ENCODE measurements around the gene FNDC3B.

The FNDC3B gene

DNA sequence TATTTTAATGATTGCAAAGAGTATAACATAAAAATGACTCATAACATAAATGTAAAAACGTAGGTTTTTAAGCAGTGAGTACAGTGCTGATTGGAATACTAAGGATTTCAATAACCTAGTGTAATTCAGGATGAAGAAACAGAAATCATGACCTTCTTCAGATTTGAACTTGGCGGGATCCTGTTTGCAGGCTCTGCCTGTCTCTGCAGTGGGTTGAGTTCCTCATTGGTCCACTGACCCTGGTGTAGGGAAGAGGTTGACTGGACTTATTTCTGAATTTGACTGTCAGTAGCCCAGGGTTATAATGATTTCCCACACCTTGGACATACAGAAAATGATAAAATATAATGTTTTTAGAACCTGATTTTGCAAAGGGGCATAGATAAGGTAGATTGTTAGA is 171.7 kb downstream of the FNDC3B start:
- peaks cover 4% of the 10 kb centered on the region; the same call in 1 of the 2 replicates for H3K4me1 ChIP-seq (ENCODE audit: control insufficient read depth, insufficient read depth, low read length)

DNA sequence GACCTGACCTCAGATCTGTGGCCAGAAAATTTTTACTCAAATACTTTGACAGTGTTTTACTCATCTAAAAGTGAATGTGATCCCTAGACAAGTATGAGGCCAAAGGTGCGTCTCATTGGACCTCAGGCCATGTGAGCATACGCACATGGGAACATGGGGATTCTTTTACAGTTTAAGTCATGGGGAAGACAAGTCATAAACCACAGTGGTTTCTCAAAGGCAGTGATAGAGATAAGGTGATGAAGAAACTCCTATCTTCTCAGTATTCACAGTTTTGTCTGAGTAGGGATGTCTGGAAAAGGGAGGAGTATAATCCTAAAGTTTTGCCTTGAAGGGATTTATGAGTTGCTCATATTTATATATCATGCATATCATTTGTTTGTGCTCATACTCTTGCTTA is 173.8 kb downstream of the FNDC3B start:
- peaks cover 6% of the 10 kb centered on the region; the same call in 1 of the 2 replicates for H3K4me1 ChIP-seq (ENCODE audit: control insufficient read depth, insufficient read depth, low read length)
- CTCF ChIA-PET: no interaction called here
- H3K9me3 ChIP-seq (ENCODE audit: control insufficient read depth, insufficient read depth, low read depth, low read length): no peaks in the 10 kb centered on the region
- TF ChIP-seq MZF1 (tag by site-specific recombination; IDR thresholded peaks at IDR 0.05; ENCODE audit: borderline replicate concordance) (peak; percentile 84), ZNF530 (tag by site-specific recombination; IDR thresholded peaks at IDR 0.05; ENCODE audit: low read depth) (no peak), ZNF600 (tag by site-specific recombination; IDR thresholded peaks at IDR 0.05) (no peak)
- POLR2A ChIA-PET: no interaction called here
- H3K36me3 ChIP-seq (ENCODE audit: control insufficient read depth in 2 of 2, insufficient read depth in 1 of 2, low read length in 2 of 2): no peaks in the 10 kb centered on the region
- no peak overlapping the region for H3K27ac ChIP-seq (ENCODE audit: extremely low read depth, low read depth, low read length)
- no peak overlapping the region for H3K4me3 ChIP-seq (ENCODE audit: low read depth, low read length)

More for the DNA sequence above, 171.7 kb downstream of the FNDC3B start:
- ChIA-PET POLR2A (no interaction called here), CTCF (no interaction called here)
- Histone ChIP-seq H3K36me3 (ENCODE audit: control insufficient read depth in 2 of 2, insufficient read depth in 1 of 2, low read length in 2 of 2) (no peaks in the 10 kb centered on the region), H3K4me3 (ENCODE audit: low read depth, low read length) (no peak overlapping the region), H3K27ac (ENCODE audit: extremely low read depth, low read depth, low read length) (no peak overlapping the region), H3K9me3 (ENCODE audit: control insufficient read depth, insufficient read depth, low read depth, low read length) (no peaks in the 10 kb centered on the region)
- TF ChIP-seq, protein P1, sequence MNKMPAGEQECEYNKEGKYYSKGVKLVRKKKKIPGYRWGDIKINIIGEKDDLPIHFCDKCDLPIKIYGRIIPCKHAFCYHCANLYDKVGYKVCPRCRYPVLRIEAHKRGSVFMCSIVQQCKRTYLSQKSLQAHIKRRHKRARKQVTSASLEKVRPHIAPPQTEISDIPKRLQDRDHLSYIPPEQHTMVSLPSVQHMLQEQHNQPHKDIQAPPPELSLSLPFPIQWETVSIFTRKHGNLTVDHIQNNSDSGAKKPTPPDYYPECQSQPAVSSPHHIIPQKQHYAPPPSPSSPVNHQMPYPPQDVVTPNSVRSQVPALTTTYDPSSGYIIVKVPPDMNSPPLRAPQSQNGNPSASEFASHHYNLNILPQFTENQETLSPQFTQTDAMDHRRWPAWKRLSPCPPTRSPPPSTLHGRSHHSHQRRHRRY (tag by site-specific recombination; IDR thresholded peaks at IDR 0.05): no peak
- TF ChIP-seq ZNF585B (tag by site-specific recombination; IDR thresholded peaks at IDR 0.05): no peak
- TF ChIP-seq, protein P2, sequence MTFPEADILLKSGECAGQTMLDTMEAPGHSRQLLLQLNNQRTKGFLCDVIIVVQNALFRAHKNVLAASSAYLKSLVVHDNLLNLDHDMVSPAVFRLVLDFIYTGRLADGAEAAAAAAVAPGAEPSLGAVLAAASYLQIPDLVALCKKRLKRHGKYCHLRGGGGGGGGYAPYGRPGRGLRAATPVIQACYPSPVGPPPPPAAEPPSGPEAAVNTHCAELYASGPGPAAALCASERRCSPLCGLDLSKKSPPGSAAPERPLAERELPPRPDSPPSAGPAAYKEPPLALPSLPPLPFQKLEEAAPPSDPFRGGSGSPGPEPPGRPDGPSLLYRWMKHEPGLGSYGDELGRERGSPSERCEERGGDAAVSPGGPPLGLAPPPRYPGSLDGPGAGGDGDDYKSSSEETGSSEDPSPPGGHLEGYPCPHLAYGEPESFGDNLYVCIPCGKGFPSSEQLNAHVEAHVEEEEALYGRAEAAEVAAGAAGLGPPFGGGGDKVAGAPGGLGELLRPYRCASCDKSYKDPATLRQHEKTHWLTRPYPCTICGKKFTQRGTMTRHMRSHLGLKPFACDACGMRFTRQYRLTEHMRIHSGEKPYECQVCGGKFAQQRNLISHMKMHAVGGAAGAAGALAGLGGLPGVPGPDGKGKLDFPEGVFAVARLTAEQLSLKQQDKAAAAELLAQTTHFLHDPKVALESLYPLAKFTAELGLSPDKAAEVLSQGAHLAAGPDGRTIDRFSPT (tag by site-specific recombination; IDR thresholded peaks at IDR 0.05): no peak
- TF ChIP-seq ZNF324 (tag by site-specific recombination; IDR thresholded peaks at IDR 0.05): no peak

DNA sequence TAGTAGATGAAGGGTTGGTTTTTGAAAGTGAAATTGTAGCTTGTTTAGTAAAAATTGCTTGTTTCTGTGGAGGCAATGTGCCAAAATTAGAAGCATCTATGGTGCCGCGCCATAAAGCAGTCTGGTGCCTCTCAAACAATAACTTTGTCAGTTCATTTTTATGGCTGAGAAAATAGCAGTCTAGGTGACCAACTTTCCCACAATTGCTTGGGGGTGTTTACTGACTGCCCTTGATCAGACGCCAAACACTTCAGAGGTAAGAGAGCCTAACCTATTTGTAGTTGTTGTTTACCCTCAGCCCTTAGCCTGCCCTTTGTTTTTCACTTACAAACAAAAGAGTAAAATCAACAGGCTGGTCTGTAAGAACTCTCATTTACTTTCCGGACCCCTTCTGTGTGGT is 174.5 kb downstream of the FNDC3B start:
- Histone ChIP-seq H3K36me3 (ENCODE audit: control insufficient read depth in 2 of 2, insufficient read depth in 1 of 2, low read length in 2 of 2) (no peaks in the 10 kb centered on the region), H3K27ac (ENCODE audit: extremely low read depth, low read depth, low read length) (no peak overlapping the region), H3K4me3 (ENCODE audit: low read depth, low read length) (no peak overlapping the region), H3K9me3 (ENCODE audit: control insufficient read depth, insufficient read depth, low read depth, low read length) (no peaks in the 10 kb centered on the region), H3K4me1 (ENCODE audit: control insufficient read depth, insufficient read depth, low read length) (peaks cover 10% of the 10 kb centered on the region; the same call in 1 of the 2 replicates)
- ChIA-PET POLR2A (no interaction called here), CTCF (no interaction called here)
- TF ChIP-seq ZNF155 (tag by site-specific recombination; IDR thresholded peaks at IDR 0.05) (no peak), ZNF843 (tag by site-specific recombination; IDR thresholded peaks at IDR 0.05) (peak; percentile 37; the same call in 1 of the 2 replicates), TCF7L2 (IDR thresholded peaks at IDR 0.05; ENCODE audit: borderline replicate concordance, low read depth, low read length) (peak; percentile 33; the same call in 1 of the 2 replicates), ZBTB8A (tag by site-specific recombination; IDR thresholded peaks at IDR 0.05) (0 out of 2 replicates have a peak, but pooled peaks have one; percentile 17), ZNF610 (tag by site-specific recombination; IDR thresholded peaks at IDR 0.05; ENCODE audit: borderline replicate concordance) (0 out of 2 replicates have a peak, but pooled peaks have one; percentile 33)
- TF ChIP-seq, protein P3, sequence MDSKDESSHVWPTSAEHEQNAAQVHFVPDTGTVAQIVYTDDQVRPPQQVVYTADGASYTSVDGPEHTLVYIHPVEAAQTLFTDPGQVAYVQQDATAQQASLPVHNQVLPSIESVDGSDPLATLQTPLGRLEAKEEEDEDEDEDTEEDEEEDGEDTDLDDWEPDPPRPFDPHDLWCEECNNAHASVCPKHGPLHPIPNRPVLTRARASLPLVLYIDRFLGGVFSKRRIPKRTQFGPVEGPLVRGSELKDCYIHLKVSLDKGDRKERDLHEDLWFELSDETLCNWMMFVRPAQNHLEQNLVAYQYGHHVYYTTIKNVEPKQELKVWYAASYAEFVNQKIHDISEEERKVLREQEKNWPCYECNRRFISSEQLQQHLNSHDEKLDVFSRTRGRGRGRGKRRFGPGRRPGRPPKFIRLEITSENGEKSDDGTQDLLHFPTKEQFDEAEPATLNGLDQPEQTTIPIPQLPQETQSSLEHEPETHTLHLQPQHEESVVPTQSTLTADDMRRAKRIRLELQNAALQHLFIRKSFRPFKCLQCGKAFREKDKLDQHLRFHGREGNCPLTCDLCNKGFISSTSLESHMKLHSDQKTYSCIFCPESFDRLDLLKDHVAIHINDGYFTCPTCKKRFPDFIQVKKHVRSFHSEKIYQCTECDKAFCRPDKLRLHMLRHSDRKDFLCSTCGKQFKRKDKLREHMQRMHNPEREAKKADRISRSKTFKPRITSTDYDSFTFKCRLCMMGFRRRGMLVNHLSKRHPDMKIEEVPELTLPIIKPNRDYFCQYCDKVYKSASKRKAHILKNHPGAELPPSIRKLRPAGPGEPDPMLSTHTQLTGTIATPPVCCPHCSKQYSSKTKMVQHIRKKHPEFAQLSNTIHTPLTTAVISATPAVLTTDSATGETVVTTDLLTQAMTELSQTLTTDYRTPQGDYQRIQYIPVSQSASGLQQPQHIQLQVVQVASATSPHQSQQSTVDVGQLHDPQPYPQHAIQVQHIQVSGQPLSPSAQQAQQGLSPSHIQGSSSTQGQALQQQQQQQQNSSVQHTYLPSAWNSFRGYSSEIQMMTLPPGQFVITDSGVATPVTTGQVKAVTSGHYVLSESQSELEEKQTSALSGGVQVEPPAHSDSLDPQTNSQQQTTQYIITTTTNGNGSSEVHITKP (tag by site-specific recombination; IDR thresholded peaks at IDR 0.05): peak; percentile 71
- TF ChIP-seq, protein P4, sequence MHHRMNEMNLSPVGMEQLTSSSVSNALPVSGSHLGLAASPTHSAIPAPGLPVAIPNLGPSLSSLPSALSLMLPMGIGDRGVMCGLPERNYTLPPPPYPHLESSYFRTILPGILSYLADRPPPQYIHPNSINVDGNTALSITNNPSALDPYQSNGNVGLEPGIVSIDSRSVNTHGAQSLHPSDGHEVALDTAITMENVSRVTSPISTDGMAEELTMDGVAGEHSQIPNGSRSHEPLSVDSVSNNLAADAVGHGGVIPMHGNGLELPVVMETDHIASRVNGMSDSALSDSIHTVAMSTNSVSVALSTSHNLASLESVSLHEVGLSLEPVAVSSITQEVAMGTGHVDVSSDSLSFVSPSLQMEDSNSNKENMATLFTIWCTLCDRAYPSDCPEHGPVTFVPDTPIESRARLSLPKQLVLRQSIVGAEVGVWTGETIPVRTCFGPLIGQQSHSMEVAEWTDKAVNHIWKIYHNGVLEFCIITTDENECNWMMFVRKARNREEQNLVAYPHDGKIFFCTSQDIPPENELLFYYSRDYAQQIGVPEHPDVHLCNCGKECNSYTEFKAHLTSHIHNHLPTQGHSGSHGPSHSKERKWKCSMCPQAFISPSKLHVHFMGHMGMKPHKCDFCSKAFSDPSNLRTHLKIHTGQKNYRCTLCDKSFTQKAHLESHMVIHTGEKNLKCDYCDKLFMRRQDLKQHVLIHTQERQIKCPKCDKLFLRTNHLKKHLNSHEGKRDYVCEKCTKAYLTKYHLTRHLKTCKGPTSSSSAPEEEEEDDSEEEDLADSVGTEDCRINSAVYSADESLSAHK (tag by site-specific recombination; IDR thresholded peaks at IDR 0.05): no peak
- TF ChIP-seq, protein P5, sequence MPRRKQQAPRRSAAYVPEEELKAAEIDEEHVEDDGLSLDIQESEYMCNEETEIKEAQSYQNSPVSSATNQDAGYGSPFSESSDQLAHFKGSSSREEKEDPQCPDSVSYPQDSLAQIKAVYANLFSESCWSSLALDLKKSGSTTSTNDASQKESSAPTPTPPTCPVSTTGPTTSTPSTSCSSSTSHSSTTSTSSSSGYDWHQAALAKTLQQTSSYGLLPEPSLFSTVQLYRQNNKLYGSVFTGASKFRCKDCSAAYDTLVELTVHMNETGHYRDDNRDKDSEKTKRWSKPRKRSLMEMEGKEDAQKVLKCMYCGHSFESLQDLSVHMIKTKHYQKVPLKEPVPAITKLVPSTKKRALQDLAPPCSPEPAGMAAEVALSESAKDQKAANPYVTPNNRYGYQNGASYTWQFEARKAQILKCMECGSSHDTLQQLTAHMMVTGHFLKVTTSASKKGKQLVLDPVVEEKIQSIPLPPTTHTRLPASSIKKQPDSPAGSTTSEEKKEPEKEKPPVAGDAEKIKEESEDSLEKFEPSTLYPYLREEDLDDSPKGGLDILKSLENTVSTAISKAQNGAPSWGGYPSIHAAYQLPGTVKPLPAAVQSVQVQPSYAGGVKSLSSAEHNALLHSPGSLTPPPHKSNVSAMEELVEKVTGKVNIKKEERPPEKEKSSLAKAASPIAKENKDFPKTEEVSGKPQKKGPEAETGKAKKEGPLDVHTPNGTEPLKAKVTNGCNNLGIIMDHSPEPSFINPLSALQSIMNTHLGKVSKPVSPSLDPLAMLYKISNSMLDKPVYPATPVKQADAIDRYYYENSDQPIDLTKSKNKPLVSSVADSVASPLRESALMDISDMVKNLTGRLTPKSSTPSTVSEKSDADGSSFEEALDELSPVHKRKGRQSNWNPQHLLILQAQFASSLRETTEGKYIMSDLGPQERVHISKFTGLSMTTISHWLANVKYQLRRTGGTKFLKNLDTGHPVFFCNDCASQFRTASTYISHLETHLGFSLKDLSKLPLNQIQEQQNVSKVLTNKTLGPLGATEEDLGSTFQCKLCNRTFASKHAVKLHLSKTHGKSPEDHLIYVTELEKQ (tag by site-specific recombination; IDR thresholded peaks at IDR 0.05; ENCODE audit: borderline replicate concordance): 0 out of 2 replicates have a peak, but pooled peaks have one; percentile 25
- TF ChIP-seq, protein P6, sequence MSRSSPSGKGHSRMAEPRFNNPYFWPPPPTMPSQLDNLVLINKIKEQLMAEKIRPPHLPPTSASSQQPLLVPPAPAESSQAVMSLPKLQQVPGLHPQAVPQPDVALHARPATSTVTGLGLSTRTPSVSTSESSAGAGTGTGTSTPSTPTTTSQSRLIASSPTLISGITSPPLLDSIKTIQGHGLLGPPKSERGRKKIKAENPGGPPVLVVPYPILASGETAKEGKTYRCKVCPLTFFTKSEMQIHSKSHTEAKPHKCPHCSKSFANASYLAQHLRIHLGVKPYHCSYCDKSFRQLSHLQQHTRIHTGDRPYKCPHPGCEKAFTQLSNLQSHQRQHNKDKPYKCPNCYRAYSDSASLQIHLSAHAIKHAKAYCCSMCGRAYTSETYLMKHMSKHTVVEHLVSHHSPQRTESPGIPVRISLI (tag by site-specific recombination; IDR thresholded peaks at IDR 0.05): no peak
